Loucy (cell line): ENCODE data around the gene ZNF486.

Experiments used
- H2AFZ ChIP-seq: fragments of 200-600 bp; sonication (generic); 2 replicates; pipeline ENCODE4 v1.6.0; 2016; ENCODE audit warnings: antibody characterized with exemption, mild to moderate bottlenecking, low read length, moderate library complexity
- H3F3A ChIP-seq: fragments of 200-600 bp; 2 replicates; pipeline ENCODE4 v1.6.0; 2016; ENCODE audit warnings: antibody characterized with exemption, low read depth, mild to moderate bottlenecking
- H3K27me3 ChIP-seq: fragments of 200-600 bp; sonication (generic); 2 replicates; pipeline ENCODE4 v1.6.1; 2014; ENCODE audit warnings: low read length, mild to moderate bottlenecking; ENCODE audit not compliant: insufficient read depth, poor library complexity, severe bottlenecking
- H3K36me3 ChIP-seq: fragments of 200-600 bp; sonication (generic); 2 replicates; pipeline ENCODE4 v1.6.1; 2016; ENCODE audit warnings: low read length; ENCODE audit not compliant: insufficient read depth
- H3K4me1 ChIP-seq: fragments of 200-600 bp; sonication (generic); 2 replicates; pipeline ENCODE4 v1.5.1; 2014; ENCODE audit warnings: low read length, mild to moderate bottlenecking; ENCODE audit not compliant: insufficient read depth, poor library complexity, severe bottlenecking
- H3K4me2 ChIP-seq: fragments of 200-600 bp; sonication (generic); 2 replicates; pipeline ENCODE4 v1.6.0; 2014; ENCODE audit warnings: antibody characterized with exemption, low read length, low read depth, mild to moderate bottlenecking; ENCODE audit not compliant: poor library complexity, severe bottlenecking
- H3K4me3 ChIP-seq: fragments of 200-600 bp; sonication (generic); 2 replicates; pipeline ENCODE4 v1.5.1; 2014; ENCODE audit warnings: low read length, mild to moderate bottlenecking, mixed read lengths; ENCODE audit not compliant: poor library complexity, severe bottlenecking
- H3K79me2 ChIP-seq: fragments of 200-600 bp; sonication (generic); 2 replicates; pipeline ENCODE4 v1.6.1; 2014; ENCODE audit warnings: low read length; ENCODE audit not compliant: insufficient read depth
- H3K9ac ChIP-seq: fragments of 200-600 bp; sonication (generic); 2 replicates; pipeline ENCODE4 v1.6.0; 2014; ENCODE audit warnings: mild to moderate bottlenecking, low read depth, low read length, moderate library complexity; ENCODE audit not compliant: poor library complexity, severe bottlenecking
- H3K9me2 ChIP-seq: fragments of 200-600 bp; sonication (generic); replicated peaks from 2 replicates; pipeline ENCODE4 v1.6.1; 2016; ENCODE audit warnings: low read depth, low read length, mixed read lengths
- H3K9me3 ChIP-seq: fragments of 200-600 bp; sonication (generic); 2 replicates; pipeline ENCODE4 v1.6.1; 2014; ENCODE audit warnings: mild to moderate bottlenecking, antibody characterized with exemption, low read length, low read depth; ENCODE audit not compliant: insufficient read depth
- H4K20me1 ChIP-seq: fragments of 200-600 bp; sonication (generic); 2 replicates; pipeline ENCODE4 v1.6.0; 2014; ENCODE audit warnings: antibody characterized with exemption, low read length, mild to moderate bottlenecking; ENCODE audit not compliant: insufficient read depth, poor library complexity, severe bottlenecking
- EZH2phosphoT487 ChIP-seq: fragments of 200-600 bp; IDR thresholded peaks from 2 replicates; pipeline ENCODE4 v1.6.1; 2018; ENCODE audit warnings: antibody characterized with exemption, mild to moderate bottlenecking, moderate library complexity, borderline replicate concordance
- TF ChIP-seq, protein P1 (sequence below): fragments of 200-600 bp; sonication (generic); conservative IDR thresholded peaks from 2 replicates; pipeline ENCODE4 v1.5.1; 2014; ENCODE audit warnings: mild to moderate bottlenecking, antibody characterized with exemption, low read length

ZNF486 gene

DNA sequence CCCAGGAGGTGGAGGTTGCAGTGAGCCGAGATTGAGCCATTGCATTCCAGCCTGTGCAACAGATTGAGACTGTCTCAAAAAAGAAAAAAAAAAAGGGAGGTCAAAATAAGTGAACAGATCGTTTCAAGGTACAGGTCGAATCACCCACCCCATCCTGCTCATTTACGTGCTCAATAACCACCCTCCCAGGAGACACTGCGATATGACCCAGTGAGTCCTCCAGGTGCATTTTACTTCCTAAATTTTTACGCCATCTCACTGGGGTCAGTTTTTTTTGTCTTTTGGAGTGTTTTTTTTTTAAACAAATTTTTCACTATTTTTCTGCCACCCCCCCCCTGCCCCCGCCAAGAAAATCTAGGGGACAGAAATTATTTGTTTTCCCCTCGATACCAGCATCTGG lies 68.1 kb downstream of the ZNF486 start:
- H3K4me2 ChIP-seq: peak overlapping the region; percentile 27
- TF ChIP-seq, protein P1, sequence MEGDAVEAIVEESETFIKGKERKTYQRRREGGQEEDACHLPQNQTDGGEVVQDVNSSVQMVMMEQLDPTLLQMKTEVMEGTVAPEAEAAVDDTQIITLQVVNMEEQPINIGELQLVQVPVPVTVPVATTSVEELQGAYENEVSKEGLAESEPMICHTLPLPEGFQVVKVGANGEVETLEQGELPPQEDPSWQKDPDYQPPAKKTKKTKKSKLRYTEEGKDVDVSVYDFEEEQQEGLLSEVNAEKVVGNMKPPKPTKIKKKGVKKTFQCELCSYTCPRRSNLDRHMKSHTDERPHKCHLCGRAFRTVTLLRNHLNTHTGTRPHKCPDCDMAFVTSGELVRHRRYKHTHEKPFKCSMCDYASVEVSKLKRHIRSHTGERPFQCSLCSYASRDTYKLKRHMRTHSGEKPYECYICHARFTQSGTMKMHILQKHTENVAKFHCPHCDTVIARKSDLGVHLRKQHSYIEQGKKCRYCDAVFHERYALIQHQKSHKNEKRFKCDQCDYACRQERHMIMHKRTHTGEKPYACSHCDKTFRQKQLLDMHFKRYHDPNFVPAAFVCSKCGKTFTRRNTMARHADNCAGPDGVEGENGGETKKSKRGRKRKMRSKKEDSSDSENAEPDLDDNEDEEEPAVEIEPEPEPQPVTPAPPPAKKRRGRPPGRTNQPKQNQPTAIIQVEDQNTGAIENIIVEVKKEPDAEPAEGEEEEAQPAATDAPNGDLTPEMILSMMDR: no peak
- TF ChIP-seq EZH2phosphoT487: no peak
- H3K9ac ChIP-seq: no peak overlapping the region
- H3F3A ChIP-seq: no peaks in the 10 kb centered on the region
- no peaks in the 10 kb centered on the region; the same call in 1 of the 2 replicates for H3K9me3 ChIP-seq
- H3K9me2 ChIP-seq: no peaks in the 10 kb centered on the region
- peaks cover 38% of the 10 kb centered on the region for H3K79me2 ChIP-seq
- H3K36me3 ChIP-seq: no peaks in the 10 kb centered on the region
- peaks cover 12% of the 10 kb centered on the region for H3K4me1 ChIP-seq
- no peaks in the 10 kb centered on the region for H3K27me3 ChIP-seq
- no peaks in the 10 kb centered on the region for H4K20me1 ChIP-seq
- no peak overlapping the region for H2AFZ ChIP-seq
- H3K4me3 ChIP-seq: no peak overlapping the region

DNA sequence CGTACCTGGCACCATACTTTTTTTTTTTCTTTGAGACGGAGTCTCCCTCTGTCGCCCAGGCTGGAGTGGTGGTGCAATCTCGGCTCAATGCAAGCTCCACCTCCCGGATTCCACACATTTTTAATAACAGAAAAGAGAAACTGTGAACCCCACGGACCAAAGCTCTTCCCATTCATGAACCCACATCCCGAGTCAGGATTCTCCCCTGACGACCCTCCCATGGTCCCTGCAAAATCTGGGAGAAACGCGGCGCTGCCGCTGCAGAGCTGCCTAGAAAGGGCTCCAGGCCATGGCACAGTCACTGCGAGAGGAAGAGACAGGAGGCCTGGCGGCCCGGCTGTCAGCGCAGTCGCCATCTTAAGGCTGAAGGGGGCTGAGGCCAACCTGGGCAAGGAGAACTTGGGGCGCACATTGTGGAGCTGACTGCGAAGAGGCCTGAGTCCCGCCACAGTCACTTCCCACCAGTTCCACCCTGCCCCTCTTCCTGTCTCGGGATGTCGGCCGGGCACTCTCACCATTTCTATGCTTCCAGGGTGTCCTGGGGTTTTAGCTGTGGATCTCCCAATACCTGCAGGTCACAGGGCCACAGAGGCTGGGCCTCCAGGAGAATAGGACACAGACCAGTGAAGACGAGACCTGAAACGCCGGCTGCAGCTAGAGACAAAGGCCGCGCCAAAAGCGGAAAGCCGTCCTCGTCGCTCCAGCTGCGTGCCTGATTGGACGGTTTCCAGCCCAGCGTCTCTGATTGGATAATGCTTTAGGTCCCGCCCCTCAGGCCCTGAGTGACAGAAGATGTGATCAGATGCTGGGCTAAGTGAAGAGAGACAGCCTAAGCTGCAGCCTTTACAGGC lies 71.0 kb downstream of the ZNF486 start:
- Histone ChIP-seq H2AFZ (peak overlapping the region; percentile 82), H3K79me2 (peaks cover 37% of the 10 kb centered on the region), H3K9me2 (no peaks in the 10 kb centered on the region), H3K36me3 (no peaks in the 10 kb centered on the region), H3K4me2 (peak overlapping the region; percentile 84), H3F3A (no peaks in the 10 kb centered on the region), H3K4me1 (peaks cover 12% of the 10 kb centered on the region), H3K9me3 (no peaks in the 10 kb centered on the region; the same call in 1 of the 2 replicates), H4K20me1 (no peaks in the 10 kb centered on the region), H3K4me3 (peak overlapping the region; percentile 79), H3K27me3 (no peaks in the 10 kb centered on the region), H3K9ac (peak overlapping the region; percentile 85)
- TF ChIP-seq, protein P1: peak; percentile 34
- TF ChIP-seq EZH2phosphoT487: no peak

DNA sequence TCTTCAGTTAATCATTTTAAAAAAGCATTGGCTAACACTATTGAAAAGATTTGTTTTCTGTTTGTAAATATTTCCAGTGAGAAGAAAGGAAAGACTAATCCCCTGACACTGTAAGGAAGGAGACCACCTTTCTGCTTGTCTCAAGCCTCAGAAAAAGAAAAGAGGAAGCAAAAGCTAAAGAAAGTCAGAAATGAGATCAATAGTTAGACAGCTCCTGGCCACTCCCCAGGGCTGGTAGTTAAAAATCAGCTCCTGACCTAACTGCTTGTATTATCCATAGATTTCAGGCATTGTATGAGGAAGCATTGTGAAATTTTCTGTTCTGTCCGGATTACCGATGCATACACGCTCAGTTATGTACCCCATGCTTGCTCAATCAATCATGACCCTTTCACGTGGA lies 76.6 kb downstream of the ZNF486 start:
- Histone ChIP-seq H3K4me3 (no peak overlapping the region), H3K9me2 (no peaks in the 10 kb centered on the region), H3K36me3 (no peaks in the 10 kb centered on the region), H3K9me3 (no peaks in the 10 kb centered on the region), H2AFZ (no peak overlapping the region), H3K9ac (no peak overlapping the region), H4K20me1 (no peaks in the 10 kb centered on the region), H3K4me2 (no peak overlapping the region), H3K79me2 (no peaks in the 10 kb centered on the region), H3F3A (no peaks in the 10 kb centered on the region), H3K27me3 (no peaks in the 10 kb centered on the region), H3K4me1 (peaks cover 4% of the 10 kb centered on the region)
- TF ChIP-seq, protein P1: no peak
